DMS79 treated with DMSO at 0.1 percent for 48 hours (cell line): ENCODE measurements around the gene TRPM3.

Source experiments
- DNase-seq: peaks from one replicate; lab custom pipeline; 2025; lab: John Stamatoyannopoulos, UW

Gene TRPM3

GRCh38 chr9:70485273-70485858 is 636.1 kb downstream of the TRPM3 start:
- DNase-seq = no peak

GRCh38 chr9:70484232-70485130 is 636.9 kb downstream of the TRPM3 start:
- no peak for DNase-seq

- no peak for DNase-seq
Observed at GRCh38 chr9:70481471-70481870, 640.0 kb downstream of the TRPM3 start.

GRCh38 chr9:70480405-70480980 is 640.9 kb downstream of the TRPM3 start:
- DNase-seq = peak; percentile 1

DNA sequence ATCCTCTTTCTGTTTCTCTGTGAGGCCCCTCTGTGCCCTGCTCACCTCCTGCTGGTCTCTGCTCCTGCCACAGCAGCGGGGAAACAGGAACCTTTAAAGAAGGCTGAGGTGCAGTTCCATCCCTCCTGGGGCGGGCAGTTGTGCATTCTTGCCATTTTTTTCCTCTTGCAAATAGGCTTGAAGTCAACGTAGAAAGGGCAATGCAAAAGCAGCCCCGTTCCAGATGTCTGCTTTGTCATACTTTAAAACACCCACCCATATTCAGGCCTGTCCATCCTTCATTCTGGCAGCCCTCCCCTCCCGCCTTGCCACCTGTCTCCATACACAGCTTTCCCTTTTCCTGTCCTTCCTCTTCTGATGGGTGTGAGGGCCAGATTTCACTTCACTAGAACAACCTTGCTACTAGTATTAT is 641.5 kb downstream of the TRPM3 start:
- no peak for DNase-seq
